Measurements from ENCODE around the gene GPRC5D.

Gene GPRC5D

DNA sequence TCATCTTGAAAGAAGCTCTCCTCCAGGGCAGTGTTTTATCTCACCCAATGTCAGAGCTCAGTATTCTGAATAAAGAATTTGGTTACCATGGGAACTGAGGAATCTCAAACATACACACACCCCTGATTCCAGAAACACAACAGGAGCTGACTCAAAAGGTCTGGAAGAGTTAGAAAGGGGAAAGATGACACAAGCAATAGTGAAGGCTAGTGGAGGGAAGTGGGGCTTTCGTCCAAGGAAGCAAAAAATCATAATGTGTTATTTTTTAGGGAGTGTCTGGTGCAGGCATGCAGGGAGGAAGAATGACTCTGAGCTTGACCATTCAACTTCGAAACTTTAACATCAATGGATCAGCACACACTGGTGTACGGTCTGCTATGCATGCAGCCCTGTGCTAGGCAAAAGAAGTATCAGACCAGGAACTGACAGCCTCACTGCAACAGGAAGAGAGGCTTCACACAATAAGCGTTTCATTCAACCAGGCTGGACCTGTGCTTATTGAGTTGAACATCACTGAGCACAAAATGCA, 27.8 kb upstream of the GPRC5D start:
- DNase-seq (ENCODE audit: low read depth in 2 of 2) = no peak

DNA sequence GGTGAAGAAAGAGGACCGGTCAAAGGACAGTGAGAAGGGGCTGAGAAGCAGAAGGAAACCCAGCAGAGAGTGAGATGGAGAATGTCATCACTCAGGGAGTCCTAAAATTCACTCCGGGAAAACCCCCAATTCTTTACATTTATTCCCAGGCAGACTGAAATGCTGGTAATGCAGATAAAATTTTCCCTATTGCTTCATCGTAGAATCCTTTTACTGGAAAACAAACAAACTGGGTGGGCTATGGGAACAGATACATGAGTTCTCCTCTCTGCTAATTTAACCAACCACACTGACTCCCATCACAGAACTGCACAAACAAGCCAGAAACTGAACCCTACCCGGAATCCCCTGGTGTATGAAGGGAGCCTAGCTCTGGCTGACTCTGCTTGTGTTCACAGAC, 27.2 kb upstream of the GPRC5D start:
- no peak for DNase-seq (ENCODE audit: low read depth in 2 of 2)

GRCh38 chr12:12977231-12977630, 25.3 kb upstream of the GPRC5D start:
- no peak for DNase-seq (ENCODE audit: low read depth in 2 of 2)

GRCh38 chr12:12976366-12976765, 24.4 kb upstream of the GPRC5D start:
- DNase-seq (ENCODE audit: low read depth in 2 of 2) = no peak

GRCh38 chr12:12975322-12976077, 23.5 kb upstream of the GPRC5D start:
- DNase-seq (ENCODE audit: low read depth in 2 of 2) = no peak

- DNase-seq (ENCODE audit: low read depth in 2 of 2) = no peak
Observed at GRCh38 chr12:12974211-12974610, 22.2 kb upstream of the GPRC5D start.

DNA sequence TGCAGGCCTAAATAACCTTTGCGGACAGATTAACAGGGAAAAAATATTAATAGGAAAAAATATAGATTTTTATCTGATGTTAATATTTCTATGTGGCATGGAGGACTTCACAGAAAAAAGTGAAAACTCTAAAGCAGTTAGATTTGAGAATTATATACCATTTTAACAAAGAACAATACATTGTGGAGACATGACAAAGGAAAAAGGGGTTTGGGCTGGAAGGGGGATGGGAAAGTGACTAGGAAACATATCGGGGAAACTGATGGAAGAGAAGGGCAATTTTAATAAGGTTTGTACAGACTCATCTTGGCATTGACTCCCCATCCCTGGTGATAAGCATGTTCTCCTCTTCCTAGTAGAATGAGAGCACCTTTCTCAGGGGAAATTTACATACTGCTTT, 21.0 kb upstream of the GPRC5D start:
- DNase-seq (ENCODE audit: low read depth in 2 of 2) = no peak

- no peak for DNase-seq (ENCODE audit: low read depth in 2 of 2)
Observed at GRCh38 chr12:12965836-12966235, 13.9 kb upstream of the GPRC5D start.

DNA sequence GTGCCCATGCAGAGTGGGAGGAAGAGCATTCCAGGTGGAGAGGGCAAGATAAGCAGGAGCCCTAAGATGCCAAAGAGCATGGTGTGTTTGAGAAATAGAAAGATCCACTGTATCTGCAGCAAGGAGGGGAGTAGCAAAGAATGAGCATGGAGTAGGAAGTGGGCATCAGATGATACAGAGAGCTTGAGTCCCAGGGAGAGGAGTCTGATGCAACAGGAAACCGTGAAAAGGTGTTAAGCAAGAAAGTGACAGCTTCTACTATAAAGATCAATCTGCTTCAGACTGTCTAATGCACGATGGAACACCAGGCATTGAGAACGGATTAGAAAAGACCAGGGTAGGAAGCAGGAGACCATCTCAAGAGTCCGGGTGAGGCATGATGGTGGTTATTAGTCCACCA, 12.3 kb upstream of the GPRC5D start:
- no peak for DNase-seq (ENCODE audit: low read depth in 2 of 2)

GRCh38 chr12:12960639-12961209, 8.8 kb upstream of the GPRC5D start:
- no peak for DNase-seq (ENCODE audit: low read depth in 2 of 2)

DNA sequence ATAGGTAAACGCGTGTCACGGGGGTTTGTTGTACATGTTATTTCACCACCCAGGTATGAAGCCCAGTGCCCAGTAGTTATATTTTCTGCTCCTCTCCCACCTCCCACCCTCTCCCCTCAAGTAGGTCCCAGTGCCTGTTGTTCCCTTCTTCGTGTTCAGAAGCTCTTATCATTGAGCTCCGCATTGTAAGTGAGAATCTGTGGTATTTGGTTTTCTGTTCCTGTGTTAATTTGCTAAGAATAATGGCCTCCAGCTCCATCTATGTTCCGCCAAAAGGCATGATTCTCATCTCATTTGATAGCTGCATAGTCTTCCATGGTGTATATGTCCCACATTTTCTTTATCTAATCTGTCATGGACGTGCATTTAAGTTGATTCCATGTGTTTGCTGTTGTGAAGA, 6.9 kb upstream of the GPRC5D start:
- no peak for DNase-seq (ENCODE audit: low read depth in 2 of 2)

- no peak for DNase-seq (ENCODE audit: low read depth in 2 of 2)
Observed at GRCh38 chr12:12954878-12955625, 3.1 kb upstream of the GPRC5D start.

DNA sequence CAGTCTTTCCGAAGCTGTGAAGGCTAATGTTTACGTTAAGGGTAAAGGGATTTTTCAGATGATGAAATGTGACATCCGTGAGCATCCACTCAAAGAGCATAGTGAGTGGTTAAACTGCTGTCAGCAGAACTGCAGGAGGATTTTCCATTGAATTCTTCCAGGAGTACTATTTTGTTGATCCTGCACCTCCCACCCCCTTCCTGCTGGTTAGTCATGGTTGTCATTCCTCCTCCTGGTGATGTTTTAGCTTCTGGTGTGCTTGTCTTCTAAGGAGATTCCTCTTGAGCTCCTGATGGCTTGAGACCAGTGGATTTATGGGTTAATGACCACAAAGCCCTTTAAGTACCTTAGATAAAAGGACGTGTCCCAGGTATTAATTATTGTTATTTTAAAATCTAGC, 2.4 kb upstream of the GPRC5D start:
- DNase-seq (ENCODE audit: low read depth in 2 of 2) = no peak

DNA sequence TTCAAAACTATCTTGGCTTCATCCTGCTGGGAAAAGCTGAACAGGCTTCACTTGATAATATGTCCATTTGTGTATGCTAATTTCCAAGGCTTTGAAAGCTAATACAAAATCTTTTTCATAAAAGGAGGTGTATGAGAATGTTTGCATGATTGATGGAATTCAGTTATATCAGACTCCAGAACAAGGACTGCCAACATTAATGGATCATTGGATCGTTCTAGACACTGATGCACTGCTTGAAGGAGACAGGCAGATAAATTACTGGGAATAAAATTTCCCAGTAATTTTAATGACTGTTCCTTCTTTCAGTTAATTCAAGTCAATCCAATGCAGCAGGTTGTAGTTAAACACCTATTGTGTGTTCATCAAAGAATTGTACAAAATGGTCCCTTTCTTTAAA, 466 bp downstream of the GPRC5D start:
- DNase-seq (ENCODE audit: low read depth in 2 of 2) = no peak

DNA sequence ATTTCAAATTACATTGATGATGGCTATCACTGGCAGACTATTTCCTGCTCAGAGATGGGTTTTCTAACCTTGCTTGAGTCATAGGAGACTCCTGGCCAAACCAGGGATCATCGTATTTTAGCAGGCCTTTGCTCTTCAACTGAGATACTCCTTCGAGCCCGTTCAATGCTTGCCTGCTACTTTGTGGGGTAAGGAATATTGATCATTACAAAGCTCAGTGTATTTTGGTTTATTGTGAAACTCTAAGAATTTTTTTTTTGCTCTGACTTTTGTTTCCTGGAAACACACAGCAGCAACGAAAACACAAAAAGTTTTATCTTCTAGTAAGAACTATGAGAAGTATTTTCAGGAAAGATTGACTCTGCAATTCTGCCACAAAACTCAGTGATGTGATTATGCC, 4.1 kb downstream of the GPRC5D start:
- DNase-seq (ENCODE audit: low read depth in 2 of 2) = no peak

- DNase-seq (ENCODE audit: low read depth in 2 of 2) = no peak
Observed at GRCh38 chr12:12946686-12947355, 5.1 kb downstream of the GPRC5D start.

- no peak for DNase-seq (ENCODE audit: low read depth in 2 of 2)
Observed at GRCh38 chr12:12945591-12945990, 6.4 kb downstream of the GPRC5D start.

DNA sequence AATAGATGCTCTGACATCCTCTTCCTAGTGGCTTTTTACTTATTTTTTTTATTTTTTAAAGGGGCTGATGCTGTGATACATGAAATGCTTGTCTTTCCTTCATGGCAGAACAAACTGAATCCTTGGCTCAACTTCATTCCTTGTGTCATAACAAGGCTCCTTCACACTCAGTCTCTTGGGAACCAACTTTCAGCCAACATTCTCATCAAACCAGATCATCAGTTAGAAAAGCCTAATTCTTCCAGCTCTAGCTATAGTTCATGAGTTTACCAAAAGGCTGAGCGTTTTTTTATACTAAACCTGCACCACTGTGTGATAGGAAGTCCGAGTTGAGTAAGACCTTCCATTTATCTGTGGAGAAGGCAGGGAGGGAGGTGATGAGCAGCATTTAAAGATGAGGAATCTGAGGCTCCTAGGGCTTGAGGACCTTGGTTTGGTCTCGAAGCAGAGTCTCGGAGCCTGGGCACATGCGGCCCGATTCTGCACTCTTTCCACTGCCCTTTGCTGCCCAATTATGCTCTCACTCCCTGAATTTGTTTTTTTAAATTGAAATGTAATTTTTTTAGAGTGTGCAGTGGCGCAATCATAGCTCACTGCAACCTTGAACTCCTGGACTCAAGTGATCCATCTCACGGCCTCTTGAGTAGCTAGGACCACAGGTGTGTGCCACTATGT, 8.2 kb downstream of the GPRC5D start:
- DNase-seq (ENCODE audit: low read depth in 2 of 2) = no peak

DNA sequence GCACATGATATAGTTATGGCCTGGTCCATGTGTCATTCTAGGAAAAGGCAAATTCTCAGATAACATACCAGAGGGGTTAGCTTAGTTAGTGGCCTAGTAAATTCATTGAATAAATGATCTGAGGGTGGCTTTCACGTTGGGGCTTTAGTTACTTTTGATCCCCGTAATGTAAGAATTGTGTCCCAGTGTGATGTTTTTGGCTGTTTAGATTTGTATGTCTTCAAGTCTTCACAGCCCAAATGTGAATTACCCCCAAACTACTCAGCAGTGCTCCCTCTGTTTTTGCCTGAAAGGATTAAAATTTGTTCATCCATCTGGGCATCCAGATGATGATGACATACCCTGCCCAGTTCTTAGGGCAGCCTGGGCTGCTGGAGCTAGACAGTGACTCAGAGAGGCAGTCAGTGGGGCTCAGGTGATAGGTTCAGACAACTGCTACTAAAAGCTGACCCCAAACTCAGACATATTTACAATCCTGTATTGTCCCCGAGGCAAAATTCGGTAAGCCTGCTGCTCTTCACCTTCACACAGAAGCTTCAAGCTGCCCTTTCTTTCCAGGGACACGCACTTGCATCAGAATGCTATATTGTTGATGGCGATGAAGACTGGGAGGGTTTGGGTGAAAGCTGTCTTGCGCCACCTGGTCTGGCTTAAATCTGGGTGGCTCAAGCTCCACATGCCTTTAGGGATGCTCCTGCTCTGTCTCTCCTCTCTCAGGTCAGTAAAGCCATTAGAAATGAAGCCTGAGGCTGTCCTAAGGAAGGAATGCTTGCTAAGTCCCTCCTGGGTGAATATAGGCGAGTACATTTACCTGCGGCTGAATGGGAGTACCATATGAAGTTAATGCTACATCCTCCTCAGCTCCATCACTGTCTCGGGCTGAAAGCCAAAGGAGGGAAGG, 10.3 kb downstream of the GPRC5D start:
- no peak for DNase-seq (ENCODE audit: low read depth in 2 of 2)

GRCh38 chr12:12939888-12940287, 12.1 kb downstream of the GPRC5D start:
- DNase-seq (ENCODE audit: low read depth in 2 of 2) = no peak

GRCh38 chr12:12938541-12938940, 13.4 kb downstream of the GPRC5D start:
- DNase-seq (ENCODE audit: low read depth in 2 of 2) = no peak
